GM12878 (cell line): ENCODE results near the gene MRPL55. TPM values are rescaled to one million over a fixed set of nuclear protein-coding genes. Genes with fewer than 3 reads are reported as not detected.

Experiments
- ATAC-seq: fragments of 200-7000 bp; cut with Tn5 transposase; 3 replicates; pipeline ENCODE4 v1.9.1; 2020; ENCODE audit warnings: mild to moderate bottlenecking, moderate library complexity
- BruUV-seq: library from RNA; stranded (reverse); fragments of 400-500 nt; replicated peaks from 2 replicates; lab custom pipeline; 2021; lab: Mats Ljungman, UMichigan
- CTCF ChIA-PET: fragments of 300-600 bp; sonication (Branson Sonifier 250); formaldehyde crosslinking; extraction: SDS; loops from one replicate; lab custom pipeline; 2021; ENCODE audit warnings: inconsistent platforms; lab: Yijun Ruan, JAX
- POLR2A ChIA-PET: fragments of 350-600 bp; formaldehyde crosslinking; extraction: SDS; loops from one replicate; lab custom pipeline; 2021; ENCODE audit warnings: inconsistent platforms; lab: Charles Lee
- RAD21 ChIA-PET: fragments of 300-600 bp; sonication (Branson Sonifier 250); formaldehyde crosslinking; loops from one replicate; lab custom pipeline; 2023; ENCODE audit warnings: antibody characterized with exemption; ENCODE audit not compliant: unreplicated experiment; lab: Charles Lee
- SMC1A ChIA-PET: fragments of 300-600 bp; sonication (Branson Sonifier 250); formaldehyde crosslinking; loops from one replicate; lab custom pipeline; 2023; ENCODE audit not compliant: unreplicated experiment, uncharacterized antibody; lab: Charles Lee
- DNase-seq: peaks from one replicate; pipeline ENCODE4 v3.0.0-alpha.2; 2011; ENCODE audit warnings: low read depth, low spot score
- FAIRE-seq: peaks from 3 replicates; lab custom pipeline; 2011; peaks lifted over from hg19 to GRCh38; lab: Jason Lieb, UNC
- H2AFZ ChIP-seq: 2 replicates; pipeline ENCODE4 v1.6.0; 2011; ENCODE audit warnings: low read depth, low read length, control low read depth; ENCODE audit not compliant: control insufficient read depth
- H3K27ac ChIP-seq: 2 replicates; pipeline ENCODE4 v1.5.1; 2011; ENCODE audit warnings: control low read depth; ENCODE audit not compliant: control insufficient read depth, insufficient read depth
- H3K27me3 ChIP-seq, 2 experiments: replicated peaks in 1 of 2; 2 replicates each; pipeline versions ENCODE4 v1.6.0 to v1.6.1; 2011; ENCODE audit warnings: low read length in 1 of 2; ENCODE audit not compliant: control insufficient read depth in 2 of 2, insufficient read depth in 2 of 2
- H3K36me3 ChIP-seq, 2 experiments: 2 replicates each; pipeline ENCODE4 v1.5.1; 2011; ENCODE audit warnings: low read length in 1 of 2; ENCODE audit not compliant: control insufficient read depth in 2 of 2, insufficient read depth in 2 of 2
- H3K4me1 ChIP-seq: 2 replicates; pipeline ENCODE4 v1.6.1; 2011; ENCODE audit warnings: mild to moderate bottlenecking, low read length, moderate library complexity, mixed read lengths; ENCODE audit not compliant: control insufficient read depth, insufficient read depth
- H3K4me2 ChIP-seq: 2 replicates; pipeline ENCODE4 v1.6.0; 2011; ENCODE audit warnings: control low read depth; ENCODE audit not compliant: control insufficient read depth, insufficient read depth
- H3K4me3 ChIP-seq: fragments of 200-600 bp; sonication (generic); 2 replicates; pipeline ENCODE4 v1.5.1; 2016
- H3K79me2 ChIP-seq: 2 replicates; pipeline ENCODE4 v1.6.0; 2011; ENCODE audit warnings: low read length; ENCODE audit not compliant: control insufficient read depth, insufficient read depth
- H3K9ac ChIP-seq: 2 replicates; pipeline ENCODE4 v1.8.0; 2011; ENCODE audit warnings: low read length, control low read depth, mixed read lengths; ENCODE audit not compliant: control insufficient read depth, insufficient read depth
- H3K9me3 ChIP-seq: replicated peaks from 3 replicates; pipeline ENCODE4 v1.5.1; 2011; ENCODE audit warnings: mild to moderate bottlenecking, low read length; ENCODE audit not compliant: control insufficient read depth, insufficient read depth
- H4K20me1 ChIP-seq: 2 replicates; pipeline ENCODE4 v1.6.0; 2011; ENCODE audit not compliant: control insufficient read depth, insufficient read depth
- HDGF ChIP-seq: fragments of 450-650 bp; IDR thresholded peaks from 2 replicates; pipeline ENCODE4 v1.6.1; 2016; ENCODE audit warnings: antibody characterized with exemption
- MEF2A ChIP-seq: IDR thresholded peaks from 2 replicates; pipeline ENCODE4 v1.6.1; 2011; ENCODE audit warnings: low read depth, mild to moderate bottlenecking, low read length, moderate library complexity; ENCODE audit not compliant: insufficient read depth
- RFX5 ChIP-seq: IDR thresholded peaks from 2 replicates; pipeline ENCODE4 v1.6.1; 2011; ENCODE audit warnings: low read depth, low read length, improper control_type of control experiment
- TARDBP ChIP-seq: IDR thresholded peaks from 2 replicates; pipeline ENCODE4 v1.6.1; 2016; ENCODE audit warnings: borderline replicate concordance
- WGBS: methylation state at CpG from one replicate; pipeline ENCODE4 v1.1.6; 2016; ENCODE audit warnings: low lambda C conversion rate; ENCODE audit not compliant: insufficient replicate concordance, insufficient coverage; ENCODE audit errors: missing lambda C conversion rate; 5-methylcytosine and 5-hydroxymethylcytosine counted together
- in situ Hi-C: fragments of 300-500 bp; cut with MboI; formaldehyde crosslinking; loops from 9 replicates; pipeline ENCODE4 v1.14.3; 2018; ENCODE audit warnings: mixed read lengths
- intact Hi-C: fragments of 100-400 bp; cut with micrococcal nuclease; formaldehyde crosslinking; loops from one replicate; pipeline ENCODE4 v1.14.2; 2022; ENCODE audit not compliant: unreplicated experiment
- polyA plus RNA-seq, 11 experiments: library from polyadenylated mRNA; depleted of rRNA in 4 of 11; unstranded in 6 of 11; stranded (reverse) in 5 of 11; fragments of >200 nt; fragmentation: Nextera tagmentation in 4 of 11; fragmentation: Illumina TruSeq in 1 of 11; extraction: Ambion mirVana in 4 of 11; extraction: Trizol in 1 of 11; gene quantifications; 1 replicate in 1 of 11; 2 replicates in 10 of 11; pipeline versions ENCODE4 v1.2.1 to v1.2.3, GENCODE V29; 2011 to 2016; ENCODE audit warnings: inconsistent platforms in 2 of 11, missing spikeins in 2 of 11, low read depth in 1 of 11
- total RNA-seq, 4 experiments: library from RNA; depleted of rRNA in 3 of 4; stranded (reverse); fragments of >200 nt in 3 of 4; fragmentation: Illumina TruSeq in 1 of 4; extraction: Trizol in 1 of 4; gene quantifications; 2 replicates each; pipeline versions ENCODE4 v1.2.1 to v1.2.3, GENCODE V29; 2013 to 2021

The MRPL55 gene
- total and polyA plus RNA-seq, 10 of the 15 experiments (the other 5 are each of a cell fraction or from before 2014, with no cell fraction given) = 15.1 to 143 (median 55.8) TPM

GRCh38 chr1:228074954-228075730, 34.0 kb downstream of the MRPL55 start:
- no peaks in the 10 kb centered on the region for H3K36me3 ChIP-seq
- ChIA-PET SMC1A (interaction anchor here (1.7 kb wide), 1 partner anchor 77 kb away, joined by 4 read pairs; no protein-coding TSS in a partner anchor), POLR2A (no interaction called here), CTCF (interaction anchor here (1.6 to 2.7 kb wide), 2 partner anchors 71 to 77 kb away, joined by 15 to 16 read pairs; no protein-coding TSS in a partner anchor), RAD21 (interaction anchor here (2.3 kb wide), 1 partner anchor 76 kb away, joined by 17 read pairs; no protein-coding TSS in a partner anchor)
- peaks cover 3% of the 10 kb centered on the region; the same call in 1 of the 2 replicates for H4K20me1 ChIP-seq
- ATAC-seq (no peak), DNase-seq (no peak), FAIRE-seq (no peak)
- peaks cover 4% of the 10 kb centered on the region; the same call in 1 of the 2 replicates for H3K4me1 ChIP-seq
- TF ChIP-seq TARDBP (no peak), MEF2A (no peak), HDGF (no peak), RFX5 (peak; percentile 86)
- H3K27me3 ChIP-seq = no peaks in the 10 kb centered on the region
- no peak overlapping the region for H3K4me3 ChIP-seq
- no peaks in the 10 kb centered on the region for H3K9me3 ChIP-seq
- WGBS = 24% methylated on average over 17 of the region's 18 CpGs
- no peak overlapping the region for H3K4me2 ChIP-seq
- H2AFZ ChIP-seq = no peak overlapping the region
- peaks cover 9% of the 10 kb centered on the region for H3K79me2 ChIP-seq
- intact Hi-C loops = loop anchor here (5.0 to 10.0 kb wide), 2 partner anchors 73 to 310 kb away; no protein-coding TSS in a partner anchor
- no peak overlapping the region for H3K9ac ChIP-seq
- no TSS peak for BruUV-seq
- in situ Hi-C loops = no loop called here
- no peak overlapping the region for H3K27ac ChIP-seq
